Ishikawa (cell line): ENCODE data around the gene CACNB4.

Experiments used
- EP300 ChIP-seq: IDR thresholded peaks from 2 replicates; pipeline ENCODE4 v1.6.1; 2012; ENCODE audit warnings: borderline replicate concordance
- FOXM1 ChIP-seq: IDR thresholded peaks from 2 replicates; pipeline ENCODE4 v1.6.1; 2012; ENCODE audit warnings: low read depth, borderline replicate concordance
- MAX ChIP-seq: IDR thresholded peaks from 2 replicates; pipeline ENCODE4 v1.6.1; 2012
- TAF1 ChIP-seq: IDR thresholded peaks from 2 replicates; pipeline ENCODE4 v1.6.1; 2012; ENCODE audit warnings: low read depth, mild to moderate bottlenecking
- TEAD4 ChIP-seq: IDR thresholded peaks from 2 replicates; pipeline ENCODE4 v1.6.1; 2012
- YY1 ChIP-seq: IDR thresholded peaks from 2 replicates; pipeline ENCODE4 v1.6.1; 2012; ENCODE audit warnings: low read depth
- ZBTB7A ChIP-seq: IDR thresholded peaks from 2 replicates; pipeline ENCODE4 v1.6.1; 2012; ENCODE audit warnings: low read depth
- TF ChIP-seq, protein P1 (sequence below): IDR thresholded peaks from 2 replicates; pipeline ENCODE4 v1.6.1; 2012
- TF ChIP-seq, protein P2 (sequence below): IDR thresholded peaks from 2 replicates; pipeline ENCODE4 v1.6.1; 2012; ENCODE audit warnings: low read depth, mild to moderate bottlenecking

DNA sequence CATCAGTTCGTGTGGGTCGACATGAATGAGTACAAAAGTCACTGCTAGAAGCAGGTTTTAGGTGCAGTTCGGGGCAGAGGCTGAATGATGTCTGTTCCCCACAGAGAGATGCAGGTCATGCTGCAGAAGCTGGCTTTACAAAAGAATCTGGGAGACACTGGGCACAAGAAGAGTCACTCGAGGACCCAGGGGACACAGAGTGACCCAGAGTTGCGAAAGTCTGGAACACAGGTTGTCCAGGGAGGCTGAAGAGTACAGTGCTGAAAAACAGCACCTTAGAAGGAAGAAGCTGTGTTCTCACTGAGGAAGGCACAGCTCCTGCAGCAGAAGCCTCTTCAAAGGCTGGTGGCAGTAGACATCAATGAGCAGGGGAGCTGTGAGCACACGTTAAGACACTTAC, 14.8 kb downstream of the CACNB4 start:
- TF ChIP-seq MAX (no peak), ZBTB7A (no peak), TAF1 (no peak), TEAD4 (no peak), YY1 (no peak), EP300 (no peak), FOXM1 (no peak)
- TF ChIP-seq, protein P1, sequence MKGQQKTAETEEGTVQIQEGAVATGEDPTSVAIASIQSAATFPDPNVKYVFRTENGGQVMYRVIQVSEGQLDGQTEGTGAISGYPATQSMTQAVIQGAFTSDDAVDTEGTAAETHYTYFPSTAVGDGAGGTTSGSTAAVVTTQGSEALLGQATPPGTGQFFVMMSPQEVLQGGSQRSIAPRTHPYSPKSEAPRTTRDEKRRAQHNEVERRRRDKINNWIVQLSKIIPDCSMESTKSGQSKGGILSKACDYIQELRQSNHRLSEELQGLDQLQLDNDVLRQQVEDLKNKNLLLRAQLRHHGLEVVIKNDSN: no peak
- TF ChIP-seq, protein P2, sequence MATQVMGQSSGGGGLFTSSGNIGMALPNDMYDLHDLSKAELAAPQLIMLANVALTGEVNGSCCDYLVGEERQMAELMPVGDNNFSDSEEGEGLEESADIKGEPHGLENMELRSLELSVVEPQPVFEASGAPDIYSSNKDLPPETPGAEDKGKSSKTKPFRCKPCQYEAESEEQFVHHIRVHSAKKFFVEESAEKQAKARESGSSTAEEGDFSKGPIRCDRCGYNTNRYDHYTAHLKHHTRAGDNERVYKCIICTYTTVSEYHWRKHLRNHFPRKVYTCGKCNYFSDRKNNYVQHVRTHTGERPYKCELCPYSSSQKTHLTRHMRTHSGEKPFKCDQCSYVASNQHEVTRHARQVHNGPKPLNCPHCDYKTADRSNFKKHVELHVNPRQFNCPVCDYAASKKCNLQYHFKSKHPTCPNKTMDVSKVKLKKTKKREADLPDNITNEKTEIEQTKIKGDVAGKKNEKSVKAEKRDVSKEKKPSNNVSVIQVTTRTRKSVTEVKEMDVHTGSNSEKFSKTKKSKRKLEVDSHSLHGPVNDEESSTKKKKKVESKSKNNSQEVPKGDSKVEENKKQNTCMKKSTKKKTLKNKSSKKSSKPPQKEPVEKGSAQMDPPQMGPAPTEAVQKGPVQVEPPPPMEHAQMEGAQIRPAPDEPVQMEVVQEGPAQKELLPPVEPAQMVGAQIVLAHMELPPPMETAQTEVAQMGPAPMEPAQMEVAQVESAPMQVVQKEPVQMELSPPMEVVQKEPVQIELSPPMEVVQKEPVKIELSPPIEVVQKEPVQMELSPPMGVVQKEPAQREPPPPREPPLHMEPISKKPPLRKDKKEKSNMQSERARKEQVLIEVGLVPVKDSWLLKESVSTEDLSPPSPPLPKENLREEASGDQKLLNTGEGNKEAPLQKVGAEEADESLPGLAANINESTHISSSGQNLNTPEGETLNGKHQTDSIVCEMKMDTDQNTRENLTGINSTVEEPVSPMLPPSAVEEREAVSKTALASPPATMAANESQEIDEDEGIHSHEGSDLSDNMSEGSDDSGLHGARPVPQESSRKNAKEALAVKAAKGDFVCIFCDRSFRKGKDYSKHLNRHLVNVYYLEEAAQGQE: no peak
